CD14-positive monocyte (primary cell): ENCODE measurements around the gene C22orf39. TPM values are rescaled to one million over a fixed set of nuclear protein-coding genes. Genes with fewer than 3 reads are reported as not detected.

Source experiments
- DNase-seq, 3 donors: peaks; one replicate each; pipeline ENCODE4 v3.0.0-alpha.2; 2011 to 2022
- H2AFZ ChIP-seq: 2 replicates; pipeline ENCODE4 v1.6.0; 2012; ENCODE audit warnings: mild to moderate bottlenecking, low read depth, low read length, inconsistent platforms; ENCODE audit not compliant: insufficient read depth, poor library complexity, severe bottlenecking
- H3K27ac ChIP-seq, 2 donors: 1 replicate in 1 of 2; 2 replicates in 1 of 2; pipeline ENCODE4 v1.5.1; 2012 to 2013; ENCODE audit warnings: low read length in 2 of 2, control low read depth in 1 of 2, inconsistent platforms in 1 of 2, low read depth in 1 of 2, mild to moderate bottlenecking in 1 of 2
- H3K27me3 ChIP-seq, 2 donors: one replicate each; pipeline versions ENCODE4 v1.6.0 to v1.6.1; 2011 to 2013; ENCODE audit warnings: low read length in 2 of 2; ENCODE audit not compliant: control insufficient read depth in 2 of 2, insufficient read depth in 2 of 2
- H3K36me3 ChIP-seq, 2 donors: replicated peaks in 1 of 2; 1 replicate in 1 of 2; 2 replicates in 1 of 2; pipeline versions ENCODE4 v1.5.1 to v1.6.1; 2012 to 2013; ENCODE audit warnings: low read length in 2 of 2, control low read depth in 1 of 2, inconsistent platforms in 1 of 2, mild to moderate bottlenecking in 1 of 2; ENCODE audit not compliant: insufficient read depth in 2 of 2, control insufficient read depth in 1 of 2
- H3K4me1 ChIP-seq, 2 donors: 1 replicate in 1 of 2; 2 replicates in 1 of 2; pipeline versions ENCODE4 v1.5.1 to v1.6.1; 2012 to 2013; ENCODE audit warnings: low read length in 2 of 2, control low read depth in 1 of 2, inconsistent platforms in 1 of 2, mild to moderate bottlenecking in 1 of 2, moderate library complexity in 1 of 2; ENCODE audit not compliant: insufficient read depth in 2 of 2, control insufficient read depth in 1 of 2
- H3K4me2 ChIP-seq: replicated peaks from 2 replicates; pipeline ENCODE3; 2012; ENCODE audit warnings: low read length, moderate library complexity, mild to moderate bottlenecking; ENCODE audit not compliant: poor library complexity, severe bottlenecking; ENCODE audit errors: extremely low read depth
- H3K4me3 ChIP-seq, 3 experiments: fragments of 200-600 bp in 1 of 3; sonication (generic) in 1 of 3; replicated peaks in 1 of 3; 1 replicate in 2 of 3; 2 replicates in 1 of 3; pipeline ENCODE4 v1.5.1; 2011 to 2013; ENCODE audit warnings: low read length in 3 of 3, mild to moderate bottlenecking in 3 of 3, control low read depth in 2 of 3, low read depth in 2 of 3, inconsistent platforms in 1 of 3, moderate library complexity in 1 of 3
- H3K79me2 ChIP-seq: 2 replicates; pipeline ENCODE4 v1.6.0; 2012; ENCODE audit warnings: mild to moderate bottlenecking, control low read depth, inconsistent platforms, low read length, moderate library complexity; ENCODE audit not compliant: insufficient read depth
- H3K9ac ChIP-seq: 2 replicates; pipeline ENCODE4 v1.6.0; 2017; ENCODE audit warnings: low read length, mild to moderate bottlenecking; ENCODE audit not compliant: insufficient read depth, poor library complexity, severe bottlenecking
- H3K9me3 ChIP-seq, 2 donors: replicated peaks in 1 of 2; 1 replicate in 1 of 2; 2 replicates in 1 of 2; pipeline versions ENCODE4 v1.5.1 to v1.6.1; 2012 to 2013; ENCODE audit warnings: low read length in 2 of 2, control low read depth in 1 of 2; ENCODE audit not compliant: control insufficient read depth in 1 of 2, insufficient read depth in 1 of 2
- H4K20me1 ChIP-seq: 2 replicates; pipeline ENCODE4 v1.6.0; 2012; ENCODE audit warnings: mild to moderate bottlenecking, low read length, control low read depth, moderate library complexity; ENCODE audit not compliant: insufficient read depth
- H3K27ac Mint-ChIP-seq, 7 donors: one replicate each; pipeline ENCODE4 v1.8.0; 2020; ENCODE audit warnings: mild to moderate bottlenecking in 7 of 7, mixed read lengths in 7 of 7, moderate library complexity in 6 of 7, inconsistent platforms in 2 of 7
- H3K27me3 Mint-ChIP-seq, 3 donors: one replicate each; pipeline ENCODE4 v1.8.0; 2021 to 2022; ENCODE audit warnings: low read depth in 3 of 3, mild to moderate bottlenecking in 3 of 3, mixed read lengths in 3 of 3, moderate library complexity in 3 of 3, inconsistent platforms in 1 of 3
- H3K36me3 Mint-ChIP-seq, 2 donors: one replicate each; pipeline ENCODE4 v1.8.0; 2020; ENCODE audit warnings: mixed read lengths in 2 of 2, inconsistent platforms in 1 of 2, mild to moderate bottlenecking in 1 of 2
- H3K4me1 Mint-ChIP-seq: one replicate; pipeline ENCODE4 v1.8.0; 2020; ENCODE audit warnings: mild to moderate bottlenecking, mixed read lengths
- H3K4me3 Mint-ChIP-seq, 2 donors: one replicate each; pipeline ENCODE4 v1.8.0; 2020; ENCODE audit warnings: mild to moderate bottlenecking in 2 of 2, mixed read lengths in 2 of 2, moderate library complexity in 1 of 2
- H3K9me3 Mint-ChIP-seq, 7 donors: one replicate each; pipeline ENCODE4 v1.8.0; 2020 to 2022; ENCODE audit warnings: mixed read lengths in 7 of 7, mild to moderate bottlenecking in 6 of 7, moderate library complexity in 6 of 7, inconsistent platforms in 2 of 7
- CTCF ChIP-seq: fragments of 200-600 bp; IDR thresholded peaks from one replicate; pipeline ENCODE4 v1.8.0; 2022; ENCODE audit warnings: antibody characterized with exemption, mild to moderate bottlenecking
- WGBS: methylation state at CpG from one replicate; pipeline ENCODE4 v1.1.5; 2013; ENCODE audit warnings: missing lambda C conversion rate; ENCODE audit not compliant: insufficient coverage; 5-methylcytosine and 5-hydroxymethylcytosine counted together
- intact Hi-C, 2 donors: fragments of 100-400 bp; cut with micrococcal nuclease; formaldehyde crosslinking; loops; one replicate each; pipeline versions ENCODE4 v1.15.0 to v1.15.1; 2023
- polyA plus RNA-seq, 3 donors: library from polyadenylated mRNA; depleted of rRNA in 1 of 3; unstranded in 2 of 3; stranded (reverse) in 1 of 3; fragments of 300-500 nt in 2 of 3; fragments of >200 nt in 1 of 3; fragmentation: Illumina TruSeq in 2 of 3; gene quantifications; 1 replicate in 2 of 3; 2 replicates in 1 of 3; pipeline ENCODE4 v1.2.3, GENCODE V29; 2012 to 2021

Gene C22orf39
- polyA plus RNA-seq, 3 donors, result 21.2 to 40.3 (median 38.4) TPM

- H3K9ac ChIP-seq, result no peak overlapping the region
- no peak for TF ChIP-seq CTCF
- peak overlapping the region in 1 of 7 donors; percentile 56 for H3K27ac Mint-ChIP-seq
- no peak overlapping the region for H2AFZ ChIP-seq
- H3K27me3 Mint-ChIP-seq, result no peaks in the 10 kb centered on the region
- no peaks in the 10 kb centered on the region for H3K4me1 Mint-ChIP-seq
- no peaks in the 10 kb centered on the region for H3K4me1 ChIP-seq
- H4K20me1 ChIP-seq, result no peaks in the 10 kb centered on the region
- DNase-seq, result no peak
- H3K27ac ChIP-seq, result no peak overlapping the region
- intact Hi-C loops, result loop anchor here in 1 of 2 donors (10.0 kb wide), 1 partner anchor 140 kb away; no protein-coding TSS in a partner anchor
- H3K4me3 Mint-ChIP-seq, result no peak overlapping the region
- no peaks in the 10 kb centered on the region for H3K79me2 ChIP-seq
- no peak overlapping the region for H3K4me3 ChIP-seq
- peaks cover 21 to 61% of the 10 kb centered on the region in 2 donors for H3K36me3 ChIP-seq
- H3K36me3 Mint-ChIP-seq, result peaks cover 19 to 66% of the 10 kb centered on the region in 2 donors
- H3K9me3 Mint-ChIP-seq, result no peaks in the 10 kb centered on the region
- WGBS, result 100% methylated on average over 5 of the region's 6 CpGs
- H3K27me3 ChIP-seq, result no peaks in the 10 kb centered on the region
- H3K4me2 ChIP-seq, result no peak overlapping the region
- H3K9me3 ChIP-seq, result no peaks in the 10 kb centered on the region
Observed at GRCh38 chr22:19494676-19495173, 47.2 kb upstream of the C22orf39 start.

GRCh38 chr22:19494001-19494560 is 46.6 kb upstream of the C22orf39 start:
- intact Hi-C loops, result loop anchor here in 1 of 2 donors (10.0 kb wide), 1 partner anchor 141 kb away; no protein-coding TSS in a partner anchor
- no peaks in the 10 kb centered on the region for H3K4me1 Mint-ChIP-seq
- no peak overlapping the region for H3K4me3 Mint-ChIP-seq

More at GRCh38 chr22:19494001-19494560, 46.6 kb upstream of the C22orf39 start:
- no peaks in the 10 kb centered on the region for H3K4me1 ChIP-seq
- H3K79me2 ChIP-seq, result no peaks in the 10 kb centered on the region
- no peak overlapping the region for H3K4me2 ChIP-seq
- no peak for TF ChIP-seq CTCF
- no peaks in the 10 kb centered on the region for H4K20me1 ChIP-seq
- 99% methylated on average over 8 of the region's 8 CpGs for WGBS
- no peaks in the 10 kb centered on the region for H3K27me3 ChIP-seq
- H3K9me3 ChIP-seq, result no peaks in the 10 kb centered on the region
- no peaks in the 10 kb centered on the region for H3K9me3 Mint-ChIP-seq
- H2AFZ ChIP-seq, result no peak overlapping the region
- no peak overlapping the region for H3K9ac ChIP-seq
- H3K36me3 Mint-ChIP-seq, result peaks cover 19 to 66% of the 10 kb centered on the region in 2 donors
- peaks cover 21 to 61% of the 10 kb centered on the region in 2 donors for H3K36me3 ChIP-seq
- no peak overlapping the region for H3K27ac ChIP-seq
- H3K27me3 Mint-ChIP-seq, result no peaks in the 10 kb centered on the region
- no peak overlapping the region for H3K4me3 ChIP-seq
- DNase-seq, result no peak
- peak overlapping the region in 3 of 7 donors; percentile 41 to 64 (median 41) for H3K27ac Mint-ChIP-seq
